A673 (cell line): ENCODE data around the gene TTC28.
"Not testable (repeated sequence)": the region's sequence is repeated elsewhere in the genome, so short reads cannot be mapped to it uniquely, and the experiment has no call there.

ENCODE experiments used
- CTCF ChIP-seq: fragments of 300-800, 200-600 bp; sonication (generic); conservative IDR thresholded peaks from 2 replicates; pipeline ENCODE4 v1.5.1; 2017; ENCODE audit warnings: low read depth, mild to moderate bottlenecking, antibody characterized with exemption, low read length, moderate library complexity, mixed read lengths
- EZH2 ChIP-seq: fragments of 200-600 bp; sonication (generic); IDR thresholded peaks from 2 replicates; pipeline ENCODE4 v1.6.1; 2017; ENCODE audit warnings: borderline replicate concordance, low read depth, mild to moderate bottlenecking, mixed read lengths, antibody characterized with exemption, low read length; ENCODE audit not compliant: poor library complexity, severe bottlenecking

- TF ChIP-seq CTCF, EZH2: not testable (repeated sequence)
Observed at GRCh38 chr22:28689796-28690195, 10.2 kb upstream of the TTC28 start.
